SK-N-SH (cell line): Measurements from ENCODE around the gene HLA-DRB1.

Source experiments
- CTCF ChIP-seq: fragments of 200-600 bp; sonication (generic); IDR thresholded peaks from 2 replicates; pipeline ENCODE4 v1.6.1; 2017; ENCODE audit warnings: antibody characterized with exemption, mild to moderate bottlenecking, moderate library complexity
- GABPA ChIP-seq: IDR thresholded peaks from 2 replicates; pipeline ENCODE4 v1.4.0; 2012; ENCODE audit warnings: low read depth, mild to moderate bottlenecking
- NFIC ChIP-seq: IDR thresholded peaks from 2 replicates; pipeline ENCODE4 v1.4.0; 2012; ENCODE audit warnings: borderline replicate concordance
- RFX5 ChIP-seq: IDR thresholded peaks from 2 replicates; pipeline ENCODE4 v1.6.1; 2012; ENCODE audit warnings: mild to moderate bottlenecking, improper control_type of control experiment, low read length

DNA sequence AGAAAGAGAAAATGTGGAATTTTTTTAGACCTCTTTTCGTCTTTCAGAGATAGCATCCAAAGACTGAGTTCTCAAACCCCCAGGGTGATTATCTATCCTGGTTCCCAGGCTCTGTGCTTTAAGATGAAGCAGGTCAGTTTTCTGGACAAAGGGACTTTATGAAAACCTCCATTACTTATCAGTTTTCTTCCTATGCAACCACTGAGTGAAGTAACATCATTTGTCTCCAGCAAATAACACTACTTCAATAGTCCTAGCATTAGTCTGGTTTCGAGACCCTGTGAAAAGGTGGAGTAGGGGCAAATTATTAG lies 18.3 kb upstream of the HLA-DRB1 start:
- TF ChIP-seq GABPA = no peak
- no peak for TF ChIP-seq CTCF
- no peak for TF ChIP-seq RFX5
- no peak for TF ChIP-seq NFIC
